K562 (cell line): ENCODE data around the gene ERBB4. TPM values are rescaled to one million over a fixed set of nuclear protein-coding genes. Genes with fewer than 3 reads are reported as not detected.

Experiments used
- ATAC-seq: fragments of 200-7000 bp; cut with Tn5 transposase; 3 replicates; pipeline ENCODE4 v1.9.1; 2020; ENCODE audit warnings: moderate library complexity
- BruUV-seq: library from RNA; stranded (reverse); fragments of 400-500 nt; replicated peaks from 2 replicates; lab custom pipeline; 2021; lab: Mats Ljungman, UMichigan
- CTCF ChIA-PET: fragments of 300-600 bp; formaldehyde crosslinking; extraction: SDS; loops from one replicate; lab custom pipeline; 2021; ENCODE audit warnings: low intra/inter-chr PET ratio; lab: Yijun Ruan, JAX
- POLR2A ChIA-PET: fragments of 300-600, 350-650 bp; sonication (Branson Sonifier 250); formaldehyde crosslinking; extraction: SDS; loops from one replicate; lab custom pipeline; 2021; ENCODE audit warnings: antibody characterized with exemption, inconsistent platforms; lab: Yijun Ruan, JAX
- DNase-seq, 4 experiments: peaks; one replicate each; pipeline versions ENCODE4 v3.0.0 to v3.0.0-alpha.2; 2011 to 2018; ENCODE audit warnings: low spot score in 3 of 4, mixed read lengths in 3 of 4; ENCODE audit errors: extremely low read depth in 1 of 4
- FAIRE-seq: peaks from 2 replicates; lab custom pipeline; 2011; peaks lifted over from hg19 to GRCh38; lab: Jason Lieb, UNC
- H2AFZ ChIP-seq: 2 replicates; pipeline ENCODE4 v1.6.0; 2011; ENCODE audit warnings: low read depth, low read length, control low read depth, inconsistent platforms
- H3K27ac ChIP-seq: fragments of 200-600 bp; 3 replicates; pipeline ENCODE4 v1.8.0; 2011; ENCODE audit warnings: low read depth, mild to moderate bottlenecking, control low read depth, inconsistent platforms, low read length, moderate library complexity, mixed read lengths; ENCODE audit errors: extremely low read depth
- H3K27me3 ChIP-seq, 2 experiments: fragments of 300-600 bp in 1 of 2; 2 replicates in 1 of 2; 3 replicates in 1 of 2; pipeline versions ENCODE4 v1.6.0 to v1.8.0; 2011; ENCODE audit warnings: inconsistent platforms in 2 of 2, low read length in 2 of 2, mild to moderate bottlenecking in 1 of 2, mixed read lengths in 1 of 2, moderate library complexity in 1 of 2; ENCODE audit not compliant: control insufficient read depth in 2 of 2, insufficient read depth in 2 of 2
- H3K36me3 ChIP-seq: fragments of 300-600 bp; 3 replicates; pipeline ENCODE4 v1.8.0; 2011; ENCODE audit warnings: mild to moderate bottlenecking, low read length, inconsistent platforms; ENCODE audit not compliant: control insufficient read depth, insufficient read depth
- H3K4me1 ChIP-seq, 2 experiments: fragments of 200-600 bp in 1 of 2; replicated peaks in 1 of 2; 2 replicates in 1 of 2; 3 replicates in 1 of 2; pipeline versions ENCODE4 v1.5.1 to v1.8.0; 2011; ENCODE audit warnings: inconsistent platforms in 2 of 2, low read length in 2 of 2, mild to moderate bottlenecking in 1 of 2, mixed read lengths in 1 of 2, moderate library complexity in 1 of 2; ENCODE audit not compliant: control insufficient read depth in 2 of 2, insufficient read depth in 2 of 2
- H3K4me2 ChIP-seq: 2 replicates; pipeline ENCODE4 v1.6.1; 2011; ENCODE audit warnings: low read length, control low read depth, inconsistent platforms, mixed read lengths; ENCODE audit not compliant: insufficient read depth
- H3K4me3 ChIP-seq: fragments of 200-600 bp; sonication (generic), shearing (Covaris generic); 2 replicates; pipeline ENCODE4 v1.5.1; 2016; ENCODE audit warnings: control low read depth, inconsistent platforms
- H3K79me2 ChIP-seq: fragments of 200-600 bp; 3 replicates; pipeline ENCODE4 v1.8.0; 2011; ENCODE audit warnings: low read length, inconsistent platforms; ENCODE audit not compliant: control insufficient read depth, insufficient read depth
- H3K9ac ChIP-seq, 2 experiments: 2 replicates each; pipeline versions ENCODE4 v1.6.0 to v1.6.1; 2011; ENCODE audit warnings: low read depth in 2 of 2, low read length in 2 of 2, control low read depth in 1 of 2, inconsistent platforms in 1 of 2, mild to moderate bottlenecking in 1 of 2, mixed read lengths in 1 of 2; ENCODE audit not compliant: insufficient read depth in 1 of 2
- H3K9me1 ChIP-seq: one replicate; pipeline ENCODE4 v1.6.0; 2011; ENCODE audit warnings: inconsistent platforms, mild to moderate bottlenecking, low read length, moderate library complexity; ENCODE audit not compliant: control insufficient read depth, insufficient read depth
- H3K9me3 ChIP-seq: replicated peaks from 2 replicates; pipeline ENCODE4 v1.5.1; 2011; ENCODE audit warnings: low read depth, low read length, inconsistent platforms; ENCODE audit not compliant: control insufficient read depth, insufficient read depth
- H4K20me1 ChIP-seq: replicated peaks from 2 replicates; pipeline ENCODE4 v1.6.1; 2011; ENCODE audit warnings: low read length, inconsistent platforms, mixed read lengths; ENCODE audit not compliant: control insufficient read depth, insufficient read depth
- C11orf30 ChIP-seq: fragments of 450-650 bp; IDR thresholded peaks from 2 replicates; pipeline ENCODE4 v1.6.1; 2016; ENCODE audit warnings: low read depth, mild to moderate bottlenecking
- HDAC1 ChIP-seq, 2 experiments: fragments of 450-650 bp; IDR thresholded peaks; 2 replicates each; pipeline ENCODE4 v1.6.1; 2016 to 2017; ENCODE audit warnings: inconsistent platforms in 1 of 2, mild to moderate bottlenecking in 1 of 2, moderate library complexity in 1 of 2
- HDGF ChIP-seq: fragments of 450-650 bp; IDR thresholded peaks from 2 replicates; pipeline ENCODE4 v1.6.1; 2016
- HMG20B ChIP-seq: fragments of 250-450 bp; sonication (Bioruptor Pico); IDR thresholded peaks from 2 replicates; pipeline ENCODE4 v1.5.0; 2021; ENCODE audit warnings: mild to moderate bottlenecking
- NFRKB ChIP-seq: fragments of 450-650 bp; IDR thresholded peaks from 2 replicates; pipeline ENCODE4 v1.6.1; 2016; ENCODE audit warnings: low read depth
- SMAD2 ChIP-seq: fragments of 150-350 bp; IDR thresholded peaks from 2 replicates; pipeline ENCODE4 v1.6.1; 2014; ENCODE audit warnings: low read depth, mild to moderate bottlenecking, low read length
- ZNF165 ChIP-seq: fragments of 250-450 bp; sonication (Bioruptor Pico); IDR thresholded peaks from 2 replicates; pipeline ENCODE4 v1.4.0; 2020; ENCODE audit warnings: borderline replicate concordance
- ZNF239 ChIP-seq: fragments of 250-450 bp; sonication (Bioruptor Pico); IDR thresholded peaks from 2 replicates; pipeline ENCODE4 v1.4.0; 2020; ENCODE audit warnings: mild to moderate bottlenecking
- WGBS: fragments of 100-300 bp; shearing (Covaris generic); methylation state at CpG from one replicate; pipeline ENCODE4 v1.1.6; 2016; ENCODE audit warnings: low coverage, mixed read lengths; ENCODE audit not compliant: insufficient coverage; ENCODE audit errors: missing lambda C conversion rate; 5-methylcytosine and 5-hydroxymethylcytosine counted together
- in situ Hi-C: fragments of 300-500 bp; cut with MboI; formaldehyde crosslinking; loops from 4 replicates; pipeline ENCODE4 v1.15.0; 2018; ENCODE audit warnings: inconsistent platforms, mixed read lengths
- intact Hi-C: fragments of 100-400 bp; cut with micrococcal nuclease; formaldehyde crosslinking; loops from 2 replicates; pipeline ENCODE4 v1.14.2; 2022
- polyA plus RNA-seq, 8 experiments: library from polyadenylated mRNA; depleted of rRNA in 4 of 8; stranded (reverse) in 5 of 8; unstranded in 3 of 8; fragments of >200 nt; fragmentation: Nextera tagmentation in 2 of 8; fragmentation: Illumina TruSeq in 1 of 8; extraction: Ambion mirVana in 2 of 8; extraction: Trizol in 1 of 8; gene quantifications; 2 replicates each; pipeline versions ENCODE4 v1.2.1 to v1.2.3, GENCODE V29; 2011 to 2014; ENCODE audit warnings: inconsistent platforms in 1 of 8, missing spikeins in 1 of 8
- total RNA-seq, 7 experiments: library from RNA; depleted of rRNA in 6 of 7; stranded (reverse); fragments of >200 nt in 6 of 7; fragmentation: Illumina TruSeq in 2 of 7; extraction: Trizol in 2 of 7; gene quantifications; 2 replicates each; pipeline versions ENCODE4 v1.2.1 to v1.2.3, GENCODE V29; 2011 to 2021; ENCODE audit warnings: low replicate concordance in 1 of 7
- TF ChIP-seq, protein P1 (sequence below): sonication (generic); formaldehyde crosslinking; IDR thresholded peaks from 2 replicates; pipeline ENCODE4 v1.8.1; 2023; ENCODE audit warnings: mild to moderate bottlenecking, missing genetic modification reagents
- TF ChIP-seq, protein P2 (sequence below): fragments of 450-650 bp; IDR thresholded peaks from 2 replicates; pipeline ENCODE4 v1.6.1; 2016; ENCODE audit warnings: borderline replicate concordance
- TF ChIP-seq, protein P3 (sequence below): fragments of 250-450 bp; sonication (Bioruptor Pico); IDR thresholded peaks from 2 replicates; pipeline ENCODE4 v1.8.0; 2022; ENCODE audit warnings: moderate library complexity, mild to moderate bottlenecking, inconsistent platforms
- TF ChIP-seq, protein P4 (sequence below): fragments of 450-650 bp; IDR thresholded peaks from 2 replicates; pipeline ENCODE4 v1.6.1; 2014; ENCODE audit warnings: low read depth, mild to moderate bottlenecking, moderate library complexity, borderline replicate concordance
- TF ChIP-seq, protein P5 (sequence below): IDR thresholded peaks from 2 replicates; pipeline ENCODE4 v1.6.1; 2014; ENCODE audit warnings: antibody characterized with exemption

The ERBB4 gene
- total and polyA plus RNA-seq, 9 of the 15 experiments (the other 6 are each of a cell fraction or from before 2014, with no cell fraction given): not detected

DNA sequence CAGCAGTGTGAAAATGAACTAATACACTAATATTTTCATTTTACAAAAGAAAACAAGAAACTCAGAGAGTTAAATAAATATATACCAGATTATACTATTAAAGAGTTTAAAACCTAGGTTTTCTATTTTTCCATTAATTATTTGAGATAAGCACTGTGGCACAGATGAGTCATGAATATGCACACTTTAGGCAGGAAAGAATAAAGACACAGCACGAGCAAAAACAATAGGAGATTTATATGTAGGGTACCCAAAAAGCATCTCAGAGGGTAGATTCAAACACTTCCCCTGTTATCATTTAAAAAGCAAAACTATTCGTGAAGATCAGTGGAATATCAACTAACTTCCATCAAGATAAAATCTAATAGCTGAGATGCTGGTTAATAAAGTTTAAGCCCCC is 430.6 kb downstream of the ERBB4 start (continued):
- TF ChIP-seq, protein P1, sequence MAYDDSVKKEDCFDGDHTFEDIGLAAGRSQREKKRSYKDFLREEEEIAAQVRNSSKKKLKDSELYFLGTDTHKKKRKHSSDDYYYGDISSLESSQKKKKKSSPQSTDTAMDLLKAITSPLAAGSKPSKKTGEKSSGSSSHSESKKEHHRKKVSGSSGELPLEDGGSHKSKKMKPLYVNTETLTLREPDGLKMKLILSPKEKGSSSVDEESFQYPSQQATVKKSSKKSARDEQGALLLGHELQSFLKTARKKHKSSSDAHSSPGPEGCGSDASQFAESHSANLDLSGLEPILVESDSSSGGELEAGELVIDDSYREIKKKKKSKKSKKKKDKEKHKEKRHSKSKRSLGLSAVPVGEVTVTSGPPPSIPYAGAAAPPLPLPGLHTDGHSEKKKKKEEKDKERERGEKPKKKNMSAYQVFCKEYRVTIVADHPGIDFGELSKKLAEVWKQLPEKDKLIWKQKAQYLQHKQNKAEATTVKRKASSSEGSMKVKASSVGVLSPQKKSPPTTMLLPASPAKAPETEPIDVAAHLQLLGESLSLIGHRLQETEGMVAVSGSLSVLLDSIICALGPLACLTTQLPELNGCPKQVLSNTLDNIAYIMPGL (CRISPR knock-in tag): no peak
- TF ChIP-seq HDAC1 (IDR thresholded peaks at IDR 0.05): no peak
- no peak for TF ChIP-seq ZNF239
- TF ChIP-seq C11orf30: no peak
- TF ChIP-seq, protein P2, sequence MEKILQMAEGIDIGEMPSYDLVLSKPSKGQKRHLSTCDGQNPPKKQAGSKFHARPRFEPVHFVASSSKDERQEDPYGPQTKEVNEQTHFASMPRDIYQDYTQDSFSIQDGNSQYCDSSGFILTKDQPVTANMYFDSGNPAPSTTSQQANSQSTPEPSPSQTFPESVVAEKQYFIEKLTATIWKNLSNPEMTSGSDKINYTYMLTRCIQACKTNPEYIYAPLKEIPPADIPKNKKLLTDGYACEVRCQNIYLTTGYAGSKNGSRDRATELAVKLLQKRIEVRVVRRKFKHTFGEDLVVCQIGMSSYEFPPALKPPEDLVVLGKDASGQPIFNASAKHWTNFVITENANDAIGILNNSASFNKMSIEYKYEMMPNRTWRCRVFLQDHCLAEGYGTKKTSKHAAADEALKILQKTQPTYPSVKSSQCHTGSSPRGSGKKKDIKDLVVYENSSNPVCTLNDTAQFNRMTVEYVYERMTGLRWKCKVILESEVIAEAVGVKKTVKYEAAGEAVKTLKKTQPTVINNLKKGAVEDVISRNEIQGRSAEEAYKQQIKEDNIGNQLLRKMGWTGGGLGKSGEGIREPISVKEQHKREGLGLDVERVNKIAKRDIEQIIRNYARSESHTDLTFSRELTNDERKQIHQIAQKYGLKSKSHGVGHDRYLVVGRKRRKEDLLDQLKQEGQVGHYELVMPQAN: no peak
- TF ChIP-seq, all 486 proteins: peak for 0

DNA sequence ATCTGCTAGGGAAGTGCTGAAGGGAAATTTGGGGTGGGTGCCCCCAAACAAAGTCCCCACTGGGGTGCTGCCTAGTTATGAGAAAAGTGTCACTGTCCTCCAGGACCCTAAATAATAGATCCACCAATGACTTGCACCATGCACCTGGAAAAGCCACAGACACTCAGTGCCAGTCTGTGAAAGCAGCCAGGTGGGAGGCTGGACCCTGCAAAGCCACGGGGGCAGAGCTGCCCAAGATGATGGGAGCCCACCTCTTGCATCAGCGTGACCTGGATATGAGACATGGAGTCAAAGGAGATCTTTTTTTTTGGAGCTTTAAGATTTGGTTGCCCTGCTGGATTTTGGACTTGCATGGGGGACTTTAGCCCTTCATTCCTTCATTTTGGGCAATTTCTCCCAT is 431.6 kb downstream of the ERBB4 start:
- WGBS: 0% methylated on average over 1 of the region's 2 CpGs
- H3K9me3 ChIP-seq: no peaks in the 10 kb centered on the region
- H3K9me1 ChIP-seq: no peaks in the 10 kb centered on the region
- H3K9ac ChIP-seq: no peak overlapping the region
- no peaks in the 10 kb centered on the region for H4K20me1 ChIP-seq
- BruUV-seq: no TSS peak
- H3K79me2 ChIP-seq: no peaks in the 10 kb centered on the region
- ATAC-seq: no peak
- no peak overlapping the region for H2AFZ ChIP-seq
- no peak overlapping the region for H3K4me3 ChIP-seq
- intact Hi-C loops: no loop called here
- no peaks in the 10 kb centered on the region for H3K36me3 ChIP-seq
- H3K4me2 ChIP-seq: no peak overlapping the region
- FAIRE-seq: no peak
- CTCF ChIA-PET: no interaction called here
- no peak for DNase-seq
- POLR2A ChIA-PET: no interaction called here
- no peaks in the 10 kb centered on the region for H3K27me3 ChIP-seq
- H3K27ac ChIP-seq: no peak overlapping the region
- no peaks in the 10 kb centered on the region for H3K4me1 ChIP-seq
- in situ Hi-C loops: no loop called here
- TF ChIP-seq, protein P3, sequence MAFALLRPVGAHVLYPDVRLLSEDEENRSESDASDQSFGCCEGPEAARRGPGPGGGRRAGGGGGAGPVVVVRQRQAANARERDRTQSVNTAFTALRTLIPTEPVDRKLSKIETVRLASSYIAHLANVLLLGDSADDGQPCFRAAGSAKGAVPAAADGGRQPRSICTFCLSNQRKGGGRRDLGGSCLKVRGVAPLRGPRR (CRISPR knock-in tag): no peak
- TF ChIP-seq SMAD2 (no peak), NFRKB (no peak), ZNF165 (CRISPR knock-in tag) (no peak), HMG20B (CRISPR knock-in tag) (no peak), HDGF (no peak)
- TF ChIP-seq, protein P4, sequence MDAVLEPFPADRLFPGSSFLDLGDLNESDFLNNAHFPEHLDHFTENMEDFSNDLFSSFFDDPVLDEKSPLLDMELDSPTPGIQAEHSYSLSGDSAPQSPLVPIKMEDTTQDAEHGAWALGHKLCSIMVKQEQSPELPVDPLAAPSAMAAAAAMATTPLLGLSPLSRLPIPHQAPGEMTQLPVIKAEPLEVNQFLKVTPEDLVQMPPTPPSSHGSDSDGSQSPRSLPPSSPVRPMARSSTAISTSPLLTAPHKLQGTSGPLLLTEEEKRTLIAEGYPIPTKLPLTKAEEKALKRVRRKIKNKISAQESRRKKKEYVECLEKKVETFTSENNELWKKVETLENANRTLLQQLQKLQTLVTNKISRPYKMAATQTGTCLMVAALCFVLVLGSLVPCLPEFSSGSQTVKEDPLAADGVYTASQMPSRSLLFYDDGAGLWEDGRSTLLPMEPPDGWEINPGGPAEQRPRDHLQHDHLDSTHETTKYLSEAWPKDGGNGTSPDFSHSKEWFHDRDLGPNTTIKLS: no peak
- TF ChIP-seq, protein P5, sequence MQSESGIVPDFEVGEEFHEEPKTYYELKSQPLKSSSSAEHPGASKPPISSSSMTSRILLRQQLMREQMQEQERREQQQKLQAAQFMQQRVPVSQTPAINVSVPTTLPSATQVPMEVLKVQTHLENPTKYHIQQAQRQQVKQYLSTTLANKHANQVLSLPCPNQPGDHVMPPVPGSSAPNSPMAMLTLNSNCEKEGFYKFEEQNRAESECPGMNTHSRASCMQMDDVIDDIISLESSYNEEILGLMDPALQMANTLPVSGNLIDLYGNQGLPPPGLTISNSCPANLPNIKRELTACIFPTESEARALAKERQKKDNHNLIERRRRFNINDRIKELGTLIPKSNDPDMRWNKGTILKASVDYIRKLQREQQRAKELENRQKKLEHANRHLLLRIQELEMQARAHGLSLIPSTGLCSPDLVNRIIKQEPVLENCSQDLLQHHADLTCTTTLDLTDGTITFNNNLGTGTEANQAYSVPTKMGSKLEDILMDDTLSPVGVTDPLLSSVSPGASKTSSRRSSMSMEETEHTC: no peak
